Loucy (cell line): ENCODE results near the gene SUPT5H.
A peak's percentile ranks its signal among the peaks of the same experiment; 100 is the strongest.

Experiments
- H2AFZ ChIP-seq: fragments of 200-600 bp; sonication (generic); 2 replicates; pipeline ENCODE4 v1.6.0; 2016; ENCODE audit warnings: antibody characterized with exemption, mild to moderate bottlenecking, low read length, moderate library complexity
- H3F3A ChIP-seq: fragments of 200-600 bp; 2 replicates; pipeline ENCODE4 v1.6.0; 2016; ENCODE audit warnings: antibody characterized with exemption, low read depth, mild to moderate bottlenecking
- H3K27me3 ChIP-seq: fragments of 200-600 bp; sonication (generic); 2 replicates; pipeline ENCODE4 v1.6.1; 2014; ENCODE audit warnings: low read length, mild to moderate bottlenecking; ENCODE audit not compliant: insufficient read depth, poor library complexity, severe bottlenecking
- H3K36me3 ChIP-seq: fragments of 200-600 bp; sonication (generic); 2 replicates; pipeline ENCODE4 v1.6.1; 2016; ENCODE audit warnings: low read length; ENCODE audit not compliant: insufficient read depth
- H3K4me1 ChIP-seq: fragments of 200-600 bp; sonication (generic); 2 replicates; pipeline ENCODE4 v1.5.1; 2014; ENCODE audit warnings: low read length, mild to moderate bottlenecking; ENCODE audit not compliant: insufficient read depth, poor library complexity, severe bottlenecking
- H3K4me2 ChIP-seq: fragments of 200-600 bp; sonication (generic); 2 replicates; pipeline ENCODE4 v1.6.0; 2014; ENCODE audit warnings: antibody characterized with exemption, low read length, low read depth, mild to moderate bottlenecking; ENCODE audit not compliant: poor library complexity, severe bottlenecking
- H3K4me3 ChIP-seq: fragments of 200-600 bp; sonication (generic); 2 replicates; pipeline ENCODE4 v1.5.1; 2014; ENCODE audit warnings: low read length, mild to moderate bottlenecking, mixed read lengths; ENCODE audit not compliant: poor library complexity, severe bottlenecking
- H3K79me2 ChIP-seq: fragments of 200-600 bp; sonication (generic); 2 replicates; pipeline ENCODE4 v1.6.1; 2014; ENCODE audit warnings: low read length; ENCODE audit not compliant: insufficient read depth
- H3K9ac ChIP-seq: fragments of 200-600 bp; sonication (generic); 2 replicates; pipeline ENCODE4 v1.6.0; 2014; ENCODE audit warnings: mild to moderate bottlenecking, low read depth, low read length, moderate library complexity; ENCODE audit not compliant: poor library complexity, severe bottlenecking
- H3K9me2 ChIP-seq: fragments of 200-600 bp; sonication (generic); replicated peaks from 2 replicates; pipeline ENCODE4 v1.6.1; 2016; ENCODE audit warnings: low read depth, low read length, mixed read lengths
- H3K9me3 ChIP-seq: fragments of 200-600 bp; sonication (generic); 2 replicates; pipeline ENCODE4 v1.6.1; 2014; ENCODE audit warnings: mild to moderate bottlenecking, antibody characterized with exemption, low read length, low read depth; ENCODE audit not compliant: insufficient read depth
- H4K20me1 ChIP-seq: fragments of 200-600 bp; sonication (generic); 2 replicates; pipeline ENCODE4 v1.6.0; 2014; ENCODE audit warnings: antibody characterized with exemption, low read length, mild to moderate bottlenecking; ENCODE audit not compliant: insufficient read depth, poor library complexity, severe bottlenecking
- CTCF ChIP-seq: fragments of 200-600 bp; sonication (generic); conservative IDR thresholded peaks from 2 replicates; pipeline ENCODE4 v1.5.1; 2014; ENCODE audit warnings: mild to moderate bottlenecking, antibody characterized with exemption, low read length
- EZH2phosphoT487 ChIP-seq: fragments of 200-600 bp; IDR thresholded peaks from 2 replicates; pipeline ENCODE4 v1.6.1; 2018; ENCODE audit warnings: antibody characterized with exemption, mild to moderate bottlenecking, moderate library complexity, borderline replicate concordance

Gene SUPT5H

GRCh38 chr19:39411081-39411831, 34.1 kb upstream of the SUPT5H start:
- H3K4me1 ChIP-seq, result peaks cover 44% of the 10 kb centered on the region
- peak overlapping the region; percentile 97 for H3K4me2 ChIP-seq
- H3K9me3 ChIP-seq, result no peaks in the 10 kb centered on the region
- H3K27me3 ChIP-seq, result peaks cover 5% of the 10 kb centered on the region
- TF ChIP-seq CTCF (no peak), EZH2phosphoT487 (no peak)
- no peak overlapping the region for H2AFZ ChIP-seq
- H3K4me3 ChIP-seq, result peak overlapping the region; percentile 93
- peaks cover 3% of the 10 kb centered on the region for H3F3A ChIP-seq
- H3K36me3 ChIP-seq, result no peaks in the 10 kb centered on the region; the same call in 1 of the 2 replicates
- peaks cover 48% of the 10 kb centered on the region for H4K20me1 ChIP-seq
- peak overlapping the region; percentile 94 for H3K9ac ChIP-seq
- H3K79me2 ChIP-seq, result peaks cover 76% of the 10 kb centered on the region
- H3K9me2 ChIP-seq, result no peaks in the 10 kb centered on the region

GRCh38 chr19:39411832-39412099, 33.6 kb upstream of the SUPT5H start:
- Histone ChIP-seq H3K27me3 (peaks cover 5% of the 10 kb centered on the region), H3K36me3 (no peaks in the 10 kb centered on the region; the same call in 1 of the 2 replicates), H2AFZ (no peak overlapping the region), H3K79me2 (peaks cover 81% of the 10 kb centered on the region), H3K4me2 (peak overlapping the region; percentile 97), H3K4me3 (peak overlapping the region; percentile 93), H4K20me1 (peaks cover 49% of the 10 kb centered on the region), H3K9me3 (no peaks in the 10 kb centered on the region), H3K9ac (peak overlapping the region; percentile 94), H3F3A (peaks cover 3% of the 10 kb centered on the region), H3K9me2 (no peaks in the 10 kb centered on the region), H3K4me1 (peaks cover 45% of the 10 kb centered on the region)
- peak; percentile 99 for TF ChIP-seq CTCF
- TF ChIP-seq EZH2phosphoT487, result no peak

DNA sequence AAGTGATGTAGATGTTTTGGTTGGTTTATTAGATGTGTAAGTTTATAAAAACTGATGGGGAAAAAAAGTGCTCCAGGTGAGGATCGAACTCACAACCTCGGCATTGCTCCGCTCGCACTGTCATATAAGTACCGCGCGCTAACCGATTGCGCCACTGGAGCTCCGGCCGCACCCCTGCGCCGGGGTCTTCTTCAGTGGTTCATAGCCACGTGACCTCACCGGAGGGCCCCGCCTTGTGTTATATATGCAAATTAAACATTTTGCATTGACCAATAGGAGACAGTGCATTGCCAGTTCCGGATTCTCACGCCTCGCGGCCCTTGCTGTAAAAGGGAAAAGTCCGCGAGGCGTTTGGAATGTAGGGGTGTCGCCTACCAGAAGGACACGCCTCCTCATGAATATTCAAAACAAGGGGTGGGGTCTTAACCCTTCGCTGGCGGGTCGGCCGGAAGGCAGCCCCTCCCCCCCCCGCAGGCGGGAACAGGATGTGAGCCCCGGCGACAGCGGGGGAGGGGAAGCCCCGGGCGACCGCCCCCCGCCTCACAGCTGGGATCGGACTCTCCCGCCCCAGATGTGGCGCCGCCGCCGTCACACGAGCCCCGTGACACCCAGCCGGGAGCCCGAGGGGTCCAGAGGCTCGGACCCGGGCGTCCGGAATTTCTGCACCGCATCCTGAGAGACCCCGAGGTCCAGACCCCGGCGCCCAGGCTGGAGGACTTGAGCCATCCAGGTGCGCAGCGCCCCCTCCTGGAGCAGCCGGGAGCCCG, 33.1 kb upstream of the SUPT5H start, which contains the start of gene PLEKHG2:
Gene PLEKHG2 (plus strand): TSS at position 570 of the 767 bp plus-strand sequence. CDS start 1,418 bp downstream, outside the sequence.
- TF ChIP-seq CTCF (peak; percentile 82), EZH2phosphoT487 (no peak)
- Histone ChIP-seq H3K4me2 (peak within 1 kb of the TSS; percentile 97), H3K9ac (peak within 1 kb of the TSS; percentile 98), H3K9me2 (no peaks in the 10 kb centered on the region), H3K4me3 (peak within 1 kb of the TSS; percentile 93), H4K20me1 (peaks cover 48% of the 10 kb centered on the region), H2AFZ (peak within 1 kb of the TSS; percentile 76), H3K36me3 (no peaks in the 10 kb centered on the region; the same call in 1 of the 2 replicates), H3K9me3 (no peaks in the 10 kb centered on the region), H3F3A (no peaks in the 10 kb centered on the region), H3K4me1 (peaks cover 46% of the 10 kb centered on the region), H3K79me2 (peaks cover 82% of the 10 kb centered on the region), H3K27me3 (peaks cover 5% of the 10 kb centered on the region)
